Neural cell (in vitro differentiated cells): ENCODE results near the gene NOSIP. TPM values are rescaled to one million over a fixed set of nuclear protein-coding genes. Genes with fewer than 3 reads are reported as not detected.

ENCODE experiments used
- H2AFZ ChIP-seq: fragments of 200-600, 300-800 bp; sonication (generic), shearing (Covaris generic); 2 replicates; pipeline ENCODE4 v1.6.0; 2014; ENCODE audit warnings: low read depth, mild to moderate bottlenecking, antibody characterized with exemption, low read length, moderate library complexity
- H3F3A ChIP-seq: fragments of 200-600 bp; shearing (Covaris generic); 2 replicates; pipeline ENCODE4 v1.6.1; 2016; ENCODE audit warnings: mild to moderate bottlenecking, moderate library complexity, mixed read lengths, antibody characterized with exemption, low read length; ENCODE audit not compliant: insufficient read depth, poor library complexity, severe bottlenecking
- H3K27ac ChIP-seq: fragments of 200-600, 300-800 bp; sonication (generic), shearing (Covaris generic); 2 replicates; pipeline ENCODE4 v1.5.1; 2014; ENCODE audit warnings: mild to moderate bottlenecking, low read length, moderate library complexity
- H3K27me3 ChIP-seq: fragments of 300-800, 200-600 bp; sonication (generic), shearing (Covaris generic); 2 replicates; pipeline ENCODE4 v1.6.0; 2014; ENCODE audit warnings: mild to moderate bottlenecking, low read depth, low read length, moderate library complexity; ENCODE audit not compliant: insufficient read depth
- H3K36me3 ChIP-seq: fragments of 300-800, 200-600 bp; sonication (generic), shearing (Covaris generic); 2 replicates; pipeline ENCODE4 v1.5.1; 2014; ENCODE audit warnings: mild to moderate bottlenecking, antibody characterized with exemption, low read length, moderate library complexity; ENCODE audit not compliant: insufficient read depth
- H3K4me2 ChIP-seq: fragments of 300-800, 200-600 bp; sonication (generic), shearing (Covaris generic); 2 replicates; pipeline ENCODE4 v1.6.0; 2014; ENCODE audit warnings: mild to moderate bottlenecking, low read length
- H3K4me3 ChIP-seq: fragments of 300-800, 200-600 bp; sonication (generic), shearing (Covaris generic); 2 replicates; pipeline ENCODE4 v1.5.1; 2014; ENCODE audit warnings: mild to moderate bottlenecking, low read length, moderate library complexity
- H3K79me2 ChIP-seq: fragments of 200-600 bp; shearing (Covaris generic); replicated peaks from 2 replicates; pipeline ENCODE4 v1.6.0; 2014; ENCODE audit warnings: mild to moderate bottlenecking, low read length, moderate library complexity; ENCODE audit not compliant: insufficient read depth
- H3K9ac ChIP-seq: fragments of 300-800, 200-600 bp; sonication (generic), shearing (Covaris generic); 2 replicates; pipeline ENCODE4 v1.6.1; 2016; ENCODE audit warnings: mild to moderate bottlenecking, low read length, mixed read lengths
- H3K9me2 ChIP-seq: fragments of 200-600 bp; shearing (Covaris generic); 2 replicates; pipeline ENCODE4 v1.6.1; 2016; ENCODE audit warnings: mild to moderate bottlenecking, low read length, mixed read lengths; ENCODE audit not compliant: insufficient read depth
- H3K9me3 ChIP-seq: fragments of 200-600, 300-800 bp; sonication (generic), shearing (Covaris generic); 2 replicates; pipeline ENCODE4 v1.6.1; 2016; ENCODE audit warnings: mild to moderate bottlenecking, mixed run types, low read length, moderate library complexity, mixed read lengths
- H4K20me1 ChIP-seq: fragments of 200-600 bp; shearing (Covaris generic); 2 replicates; pipeline ENCODE4 v1.6.1; 2016; ENCODE audit warnings: mild to moderate bottlenecking, mixed run types; ENCODE audit not compliant: insufficient read depth
- CTCF ChIP-seq: fragments of 450-650 bp; IDR thresholded peaks from 2 replicates; pipeline ENCODE4 v1.5.1; 2014; ENCODE audit warnings: antibody characterized with exemption, mild to moderate bottlenecking, moderate library complexity; ENCODE audit not compliant: poor library complexity, severe bottlenecking
- EP300 ChIP-seq: fragments of 450-650 bp; conservative IDR thresholded peaks from 2 replicates; pipeline ENCODE4 v1.6.1; 2014; ENCODE audit warnings: antibody characterized with exemption, mild to moderate bottlenecking, moderate library complexity; ENCODE audit not compliant: poor library complexity, severe bottlenecking
- EZH2 ChIP-seq: fragments of 200-600, 300-800 bp; shearing (Covaris generic), sonication (generic); IDR thresholded peaks from 2 replicates; pipeline ENCODE4 v1.6.1; 2014; ENCODE audit warnings: antibody characterized with exemption, low read length, borderline replicate concordance, mild to moderate bottlenecking; ENCODE audit not compliant: insufficient read depth, poor library complexity, severe bottlenecking
- MXI1 ChIP-seq: fragments of 450-650 bp; conservative IDR thresholded peaks from 2 replicates; pipeline ENCODE4 v1.6.1; 2014; ENCODE audit warnings: antibody characterized with exemption, mild to moderate bottlenecking; ENCODE audit not compliant: poor library complexity, severe bottlenecking
- POLR2AphosphoS5 ChIP-seq: IDR thresholded peaks from 2 replicates; pipeline ENCODE4 v1.6.1; 2012
- RAD21 ChIP-seq: fragments of 450-650 bp; conservative IDR thresholded peaks from 2 replicates; pipeline ENCODE4 v1.6.1; 2014; ENCODE audit warnings: antibody characterized with exemption, mild to moderate bottlenecking, moderate library complexity
- REST ChIP-seq: IDR thresholded peaks from 2 replicates; pipeline ENCODE4 v1.6.1; 2012; ENCODE audit warnings: borderline replicate concordance
- SMC3 ChIP-seq: fragments of 450-650 bp; conservative IDR thresholded peaks from 2 replicates; pipeline ENCODE4 v1.6.1; 2014; ENCODE audit warnings: antibody characterized with exemption, mild to moderate bottlenecking, moderate library complexity; ENCODE audit not compliant: poor library complexity
- TAF1 ChIP-seq: IDR thresholded peaks from 2 replicates; pipeline ENCODE4 v1.6.1; 2012; ENCODE audit warnings: low read depth
- polyA plus RNA-seq: library from polyadenylated mRNA; depleted of rRNA; stranded (reverse); fragments of >200 nt; gene quantifications from 2 replicates; pipeline ENCODE4 v1.2.3, GENCODE V29; 2014

The NOSIP gene
- polyA plus RNA-seq, 1 donor from 2014 or later: 129 TPM

GRCh38 chr19:49518033-49518432 lies 62.3 kb downstream of the NOSIP start:
- no peak overlapping the region for H2AFZ ChIP-seq
- no peaks in the 10 kb centered on the region for H3F3A ChIP-seq
- H3K9me2 ChIP-seq: no peaks in the 10 kb centered on the region
- H3K27ac ChIP-seq: no peak overlapping the region
- H3K36me3 ChIP-seq: no peaks in the 10 kb centered on the region
- TF ChIP-seq EP300 (no peak), CTCF (no peak), EZH2 (no peak), POLR2AphosphoS5 (no peak), REST (no peak), SMC3 (no peak), RAD21 (no peak), TAF1 (no peak), MXI1 (no peak)
- no peak overlapping the region for H3K9ac ChIP-seq
- H3K79me2 ChIP-seq: no peaks in the 10 kb centered on the region
- no peak overlapping the region for H3K4me3 ChIP-seq
- H3K27me3 ChIP-seq: no peaks in the 10 kb centered on the region
- H4K20me1 ChIP-seq: no peaks in the 10 kb centered on the region
- H3K9me3 ChIP-seq: no peaks in the 10 kb centered on the region
- H3K4me2 ChIP-seq: no peak overlapping the region

DNA sequence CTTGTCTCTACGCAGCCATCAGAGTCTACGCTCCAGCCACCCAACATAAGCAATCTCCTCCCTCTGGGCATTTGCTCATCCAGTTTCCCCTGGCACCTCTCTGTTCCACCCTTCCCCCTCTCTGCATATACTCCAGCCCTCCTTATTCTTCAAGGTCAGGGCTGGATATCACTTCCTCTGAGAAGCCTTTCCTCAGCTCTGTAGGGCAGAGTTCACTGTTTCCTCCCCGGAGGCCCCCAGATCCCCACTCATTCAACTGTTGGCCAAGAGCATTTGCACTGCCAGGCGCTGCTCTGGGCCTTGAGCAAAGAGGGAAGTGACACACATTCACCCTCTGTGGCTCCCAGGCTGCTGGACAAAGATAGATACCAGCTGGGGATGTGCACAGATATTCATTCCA lies 64.6 kb downstream of the NOSIP start:
- TF ChIP-seq CTCF (no peak), RAD21 (no peak), POLR2AphosphoS5 (no peak)

More for the DNA sequence above, 64.6 kb downstream of the NOSIP start:
- no peaks in the 10 kb centered on the region for H3K79me2 ChIP-seq
- no peaks in the 10 kb centered on the region for H3K9me2 ChIP-seq
- H2AFZ ChIP-seq: no peak overlapping the region
- H3K9ac ChIP-seq: no peak overlapping the region
- no peaks in the 10 kb centered on the region for H3K36me3 ChIP-seq
- no peaks in the 10 kb centered on the region for H4K20me1 ChIP-seq
- H3K9me3 ChIP-seq: no peaks in the 10 kb centered on the region
- no peak overlapping the region for H3K4me2 ChIP-seq
- no peak overlapping the region for H3K27ac ChIP-seq
- H3K4me3 ChIP-seq: no peak overlapping the region
- no peaks in the 10 kb centered on the region for H3K27me3 ChIP-seq
- no peaks in the 10 kb centered on the region for H3F3A ChIP-seq
